Activated CD4-positive, alpha-beta memory T cell treated with anti-CD3 and anti-CD28 coated beads, Interleukin-2, amount 10 ng/mL, durations not matched to agents 7 days and 5 days (primary cell): Measurements from ENCODE around the gene MKRN3. TPM values are rescaled to one million over a fixed set of nuclear protein-coding genes. Genes with fewer than 3 reads are reported as not detected.
"Not testable (repeated sequence)": the region's sequence is repeated elsewhere in the genome, so short reads cannot be mapped to it uniquely, and the experiment has no call there.

Experiments
- CTCF ChIA-PET: fragments of 350-600 bp; sonication (Branson Sonifier 250); formaldehyde crosslinking; loops from one replicate; lab custom pipeline; 2021; ENCODE audit warnings: antibody characterized with exemption, inconsistent platforms; lab: Charles Lee
- POLR2A ChIA-PET: fragments of 350-600 bp; sonication (Branson Sonifier 250); formaldehyde crosslinking; loops from one replicate; lab custom pipeline; 2021; ENCODE audit warnings: antibody characterized with exemption; lab: Charles Lee
- DNase-seq: peaks from one replicate; pipeline ENCODE4 v3.0.0-alpha.2; 2020
- H3K27ac Mint-ChIP-seq: one replicate; pipeline ENCODE4 v1.8.0; 2021; ENCODE audit warnings: mild to moderate bottlenecking, mixed read lengths
- H3K27me3 Mint-ChIP-seq: one replicate; pipeline ENCODE4 v1.8.0; 2021; ENCODE audit warnings: mixed read lengths
- H3K36me3 Mint-ChIP-seq: one replicate; pipeline ENCODE4 v1.8.0; 2021; ENCODE audit warnings: low read depth, mixed read lengths
- H3K4me1 Mint-ChIP-seq: one replicate; pipeline ENCODE4 v1.8.0; 2021; ENCODE audit warnings: mixed read lengths
- H3K4me3 Mint-ChIP-seq: one replicate; pipeline ENCODE4 v1.8.0; 2021; ENCODE audit warnings: mild to moderate bottlenecking, mixed read lengths
- H3K9me3 Mint-ChIP-seq: one replicate; pipeline ENCODE4 v1.8.0; 2021; ENCODE audit warnings: mixed read lengths
- total RNA-seq, 2 experiments: library from RNA; stranded (reverse); gene quantifications; one replicate each; pipeline ENCODE4 v1.2.3, GENCODE V29; 2021

Gene MKRN3
- total RNA-seq, 2 experiments from 2014 or later = 4.4 to 5.0 TPM

GRCh38 chr15:23566651-23567050, 1.2 kb downstream of the MKRN3 start:
- no peak for DNase-seq
- H3K27ac Mint-ChIP-seq = peak overlapping the region; percentile 56
- CTCF ChIA-PET = no interaction called here
- peak overlapping the region; percentile 76 for H3K4me3 Mint-ChIP-seq
- no peaks in the 10 kb centered on the region for H3K36me3 Mint-ChIP-seq
- POLR2A ChIA-PET = no interaction called here
- peaks cover 4% of the 10 kb centered on the region for H3K27me3 Mint-ChIP-seq
- H3K9me3 Mint-ChIP-seq = peaks cover 5% of the 10 kb centered on the region
- peaks cover 5% of the 10 kb centered on the region for H3K4me1 Mint-ChIP-seq

- POLR2A ChIA-PET = no interaction called here
Observed at GRCh38 chr15:23567921-23568320, 2.4 kb downstream of the MKRN3 start.

GRCh38 chr15:23569151-23569925, 3.9 kb downstream of the MKRN3 start:
- no peak overlapping the region for H3K27ac Mint-ChIP-seq
- no peaks in the 10 kb centered on the region for H3K36me3 Mint-ChIP-seq
- CTCF ChIA-PET = no interaction called here
- no peak overlapping the region for H3K4me3 Mint-ChIP-seq
- H3K4me1 Mint-ChIP-seq = peaks cover 5% of the 10 kb centered on the region
- H3K27me3 Mint-ChIP-seq = no peaks in the 10 kb centered on the region
- DNase-seq = no peak
- H3K9me3 Mint-ChIP-seq = peaks cover 5% of the 10 kb centered on the region
- POLR2A ChIA-PET = no interaction called here

More at GRCh38 chr15:23567921-23568320, 2.4 kb downstream of the MKRN3 start:
- Mint-ChIP-seq H3K27ac (no peak overlapping the region), H3K4me1 (peaks cover 5% of the 10 kb centered on the region), H3K27me3 (peaks cover 4% of the 10 kb centered on the region), H3K4me3 (no peak overlapping the region), H3K9me3 (peaks cover 5% of the 10 kb centered on the region), H3K36me3 (no peaks in the 10 kb centered on the region)
- DNase-seq = no peak
- CTCF ChIA-PET = no interaction called here

- CTCF ChIA-PET = no interaction called here
- Mint-ChIP-seq H3K4me1 (peaks cover 5% of the 10 kb centered on the region), H3K36me3 (no peaks in the 10 kb centered on the region), H3K4me3 (no peak overlapping the region), H3K9me3 (peaks cover 3% of the 10 kb centered on the region), H3K27me3 (no peaks in the 10 kb centered on the region), H3K27ac (no peak overlapping the region)
- POLR2A ChIA-PET = no interaction called here
- DNase-seq = no peak
Observed at GRCh38 chr15:23570486-23570885, 5.0 kb downstream of the MKRN3 start.

- H3K36me3 Mint-ChIP-seq = no peaks in the 10 kb centered on the region
- no peaks in the 10 kb centered on the region for H3K4me1 Mint-ChIP-seq
- no peaks in the 10 kb centered on the region for H3K27me3 Mint-ChIP-seq
- ChIA-PET POLR2A (no interaction called here), CTCF (no interaction called here)
- H3K27ac Mint-ChIP-seq = no peak overlapping the region
- no peaks in the 10 kb centered on the region for H3K9me3 Mint-ChIP-seq
- DNase-seq = no peak
- no peak overlapping the region for H3K4me3 Mint-ChIP-seq
Observed at GRCh38 chr15:23572844-23573243, 7.4 kb downstream of the MKRN3 start.

GRCh38 chr15:23574742-23575141, 9.3 kb downstream of the MKRN3 start:
- POLR2A ChIA-PET = no interaction called here
- no peak overlapping the region for H3K27ac Mint-ChIP-seq
- no peaks in the 10 kb centered on the region for H3K36me3 Mint-ChIP-seq

GRCh38 chr15:23576061-23576460, 10.6 kb downstream of the MKRN3 start:
- ChIA-PET CTCF (no interaction called here), POLR2A (no interaction called here)
- H3K36me3 Mint-ChIP-seq = no peaks in the 10 kb centered on the region
- no peak overlapping the region for H3K4me3 Mint-ChIP-seq
- no peak overlapping the region for H3K27ac Mint-ChIP-seq
- no peaks in the 10 kb centered on the region for H3K4me1 Mint-ChIP-seq
- no peaks in the 10 kb centered on the region for H3K9me3 Mint-ChIP-seq
- DNase-seq = no peak
- no peaks in the 10 kb centered on the region for H3K27me3 Mint-ChIP-seq

More at GRCh38 chr15:23574742-23575141, 9.3 kb downstream of the MKRN3 start:
- DNase-seq = no peak
- H3K9me3 Mint-ChIP-seq = no peaks in the 10 kb centered on the region
- H3K4me3 Mint-ChIP-seq = no peak overlapping the region
- no peaks in the 10 kb centered on the region for H3K27me3 Mint-ChIP-seq
- CTCF ChIA-PET = no interaction called here
- H3K4me1 Mint-ChIP-seq = no peaks in the 10 kb centered on the region

GRCh38 chr15:23578521-23579150, 13.2 kb downstream of the MKRN3 start:
- H3K4me3 Mint-ChIP-seq = no peak overlapping the region
- CTCF ChIA-PET = no interaction called here
- H3K36me3 Mint-ChIP-seq = no peaks in the 10 kb centered on the region
- H3K4me1 Mint-ChIP-seq = no peaks in the 10 kb centered on the region
- POLR2A ChIA-PET = no interaction called here
- H3K9me3 Mint-ChIP-seq = no peaks in the 10 kb centered on the region
- H3K27me3 Mint-ChIP-seq = no peaks in the 10 kb centered on the region
- DNase-seq = no peak
- no peak overlapping the region for H3K27ac Mint-ChIP-seq

GRCh38 chr15:23588268-23588667, 22.8 kb downstream of the MKRN3 start:
- H3K27me3 Mint-ChIP-seq = no peaks in the 10 kb centered on the region
- CTCF ChIA-PET = no interaction called here
- H3K9me3 Mint-ChIP-seq = no peaks in the 10 kb centered on the region
- H3K27ac Mint-ChIP-seq = no peak overlapping the region
- no peak overlapping the region for H3K4me3 Mint-ChIP-seq
- DNase-seq = no peak
- H3K4me1 Mint-ChIP-seq = no peaks in the 10 kb centered on the region
- POLR2A ChIA-PET = no interaction called here
- no peaks in the 10 kb centered on the region for H3K36me3 Mint-ChIP-seq

GRCh38 chr15:23589012-23589411, 23.5 kb downstream of the MKRN3 start:
- CTCF ChIA-PET = no interaction called here
- no peak for DNase-seq
- POLR2A ChIA-PET = no interaction called here
- Mint-ChIP-seq H3K4me3 (no peak overlapping the region), H3K9me3 (no peaks in the 10 kb centered on the region), H3K27ac (no peak overlapping the region), H3K36me3 (no peaks in the 10 kb centered on the region), H3K4me1 (no peaks in the 10 kb centered on the region), H3K27me3 (no peaks in the 10 kb centered on the region)

- Mint-ChIP-seq H3K9me3 (no peaks in the 10 kb centered on the region), H3K4me1 (no peaks in the 10 kb centered on the region), H3K4me3 (no peak overlapping the region), H3K36me3 (no peaks in the 10 kb centered on the region), H3K27ac (no peak overlapping the region), H3K27me3 (no peaks in the 10 kb centered on the region)
- ChIA-PET POLR2A (no interaction called here), CTCF (no interaction called here)
- no peak for DNase-seq
Observed at GRCh38 chr15:23594252-23594770, 28.8 kb downstream of the MKRN3 start.

GRCh38 chr15:23595368-23595767, 29.9 kb downstream of the MKRN3 start:
- Mint-ChIP-seq H3K4me1 (no peaks in the 10 kb centered on the region), H3K4me3 (no peak overlapping the region), H3K27me3 (no peaks in the 10 kb centered on the region), H3K27ac (no peak overlapping the region), H3K36me3 (no peaks in the 10 kb centered on the region), H3K9me3 (no peaks in the 10 kb centered on the region)
- no peak for DNase-seq
- ChIA-PET POLR2A (no interaction called here), CTCF (no interaction called here)

- H3K27me3 Mint-ChIP-seq = no peaks in the 10 kb centered on the region
- ChIA-PET CTCF (no interaction called here), POLR2A (no interaction called here)
- H3K9me3 Mint-ChIP-seq = no peaks in the 10 kb centered on the region
- H3K27ac Mint-ChIP-seq = no peak overlapping the region
- no peaks in the 10 kb centered on the region for H3K4me1 Mint-ChIP-seq
- no peaks in the 10 kb centered on the region for H3K36me3 Mint-ChIP-seq
- DNase-seq = no peak
- no peak overlapping the region for H3K4me3 Mint-ChIP-seq
Observed at GRCh38 chr15:23596736-23597135, 31.3 kb downstream of the MKRN3 start.

GRCh38 chr15:23597278-23597677, 31.8 kb downstream of the MKRN3 start:
- H3K4me1 Mint-ChIP-seq, POLR2A ChIA-PET, H3K36me3 Mint-ChIP-seq: not testable (repeated sequence)

More at GRCh38 chr15:23597278-23597677, 31.8 kb downstream of the MKRN3 start:
- DNase-seq, H3K9me3 Mint-ChIP-seq, H3K4me3 Mint-ChIP-seq, CTCF ChIA-PET, H3K27ac Mint-ChIP-seq, H3K27me3 Mint-ChIP-seq: not testable (repeated sequence)
